ENCODE measurements around the gene LMNA.
A peak's percentile ranks its signal among the peaks of the same experiment; 100 is the strongest.

LMNA gene

GRCh38 chr1:156081917-156082308 lies 32.6 kb upstream of the LMNA start:
- DNase-seq (ENCODE audit: low read depth in 1 of 2, low spot score in 1 of 2), result no peak

- peak; percentile 25 to 32 for DNase-seq (ENCODE audit: low read depth in 1 of 2, low spot score in 1 of 2)
These were observed 32.0 kb upstream of the LMNA start, which contains the start of gene MEX3A for GRCh38 chr1:156082309-156083091. Gene MEX3A (minus strand): TSS chr1:156082465. CDS start chr1:156081998, 467 bp downstream.

GRCh38 chr1:156083800-156084790 lies 30.4 kb upstream of the LMNA start:
- no peak for DNase-seq (ENCODE audit: low read depth in 1 of 2, low spot score in 1 of 2)

- no peak for DNase-seq (ENCODE audit: low read depth in 1 of 2, low spot score in 1 of 2)
These were observed 28.3 kb upstream of the LMNA start for GRCh38 chr1:156086256-156086662.

- DNase-seq (ENCODE audit: low read depth in 1 of 2, low spot score in 1 of 2), result no peak
These were observed 24.8 kb upstream of the LMNA start for GRCh38 chr1:156089704-156090103.

GRCh38 chr1:156090138-156090839 lies 24.2 kb upstream of the LMNA start:
- DNase-seq (ENCODE audit: low read depth in 1 of 2, low spot score in 1 of 2), result no peak

GRCh38 chr1:156090840-156091188 lies 23.7 kb upstream of the LMNA start:
- DNase-seq (ENCODE audit: low read depth in 1 of 2, low spot score in 1 of 2), result peak; percentile 85 to 86

- no peak for DNase-seq (ENCODE audit: low read depth in 1 of 2, low spot score in 1 of 2)
These were observed 22.9 kb upstream of the LMNA start for GRCh38 chr1:156091610-156092009.

- no peak for DNase-seq (ENCODE audit: low read depth in 1 of 2, low spot score in 1 of 2)
These were observed 18.5 kb upstream of the LMNA start for GRCh38 chr1:156095906-156096508.

- peak; percentile 67 to 93 for DNase-seq (ENCODE audit: low read depth in 1 of 2, low spot score in 1 of 2)
These were observed 17.7 kb upstream of the LMNA start for GRCh38 chr1:156096640-156097391.

GRCh38 chr1:156097499-156098178 lies 16.9 kb upstream of the LMNA start:
- peak in 1 of 2 donors; percentile 47 for DNase-seq (ENCODE audit: low read depth in 1 of 2, low spot score in 1 of 2)

GRCh38 chr1:156098784-156099183 lies 15.7 kb upstream of the LMNA start:
- DNase-seq (ENCODE audit: low read depth in 1 of 2, low spot score in 1 of 2), result no peak

GRCh38 chr1:156099282-156099681 lies 15.2 kb upstream of the LMNA start:
- DNase-seq (ENCODE audit: low read depth in 1 of 2, low spot score in 1 of 2), result no peak

- DNase-seq (ENCODE audit: low read depth in 1 of 2, low spot score in 1 of 2), result no peak
These were observed 14.1 kb upstream of the LMNA start for GRCh38 chr1:156100205-156100995.

- no peak for DNase-seq (ENCODE audit: low read depth in 1 of 2, low spot score in 1 of 2)
These were observed 12.6 kb upstream of the LMNA start for GRCh38 chr1:156101880-156102279.

- DNase-seq (ENCODE audit: low read depth in 1 of 2, low spot score in 1 of 2), result no peak
These were observed 11.6 kb upstream of the LMNA start for GRCh38 chr1:156102633-156103511.

GRCh38 chr1:156103521-156103947 lies 11.0 kb upstream of the LMNA start:
- DNase-seq (ENCODE audit: low read depth in 1 of 2, low spot score in 1 of 2), result no peak
